Peyer's patch (tissue), 4 donors: ENCODE measurements around the gene ANP32E.

ENCODE experiments used
- CTCF ChIP-seq, 6 experiments: fragments of 450-650 bp in 4 of 6; fragments of 200-600 bp in 2 of 6; sonication (generic) in 1 of 6; IDR thresholded peaks; one replicate each; pipeline ENCODE4 v1.5.1; 2017 to 2019; ENCODE audit warnings: antibody characterized with exemption in 6 of 6, mild to moderate bottlenecking in 3 of 6, moderate library complexity in 1 of 6
- POLR2A ChIP-seq, 2 donors: fragments of 450-650 bp; IDR thresholded peaks; one replicate each; pipeline ENCODE4 v1.5.1; 2017; ENCODE audit warnings: antibody characterized with exemption in 2 of 2, mild to moderate bottlenecking in 2 of 2, moderate library complexity in 2 of 2

- TF ChIP-seq CTCF (IDR thresholded peaks at IDR 0.05) = no peak
- TF ChIP-seq POLR2A (IDR thresholded peaks at IDR 0.05) = no peak
These were observed 52.9 kb downstream of the ANP32E start for GRCh38 chr1:150183061-150183460.
